ENCODE results near the gene KCNIP1. TPM values are rescaled to one million over a fixed set of nuclear protein-coding genes. Genes with fewer than 3 reads are reported as not detected.

The KCNIP1 gene
- total and polyA plus RNA-seq, 10 of the 15 experiments (the other 5 are each of a cell fraction or from before 2014, with no cell fraction given): not detected

DNA sequence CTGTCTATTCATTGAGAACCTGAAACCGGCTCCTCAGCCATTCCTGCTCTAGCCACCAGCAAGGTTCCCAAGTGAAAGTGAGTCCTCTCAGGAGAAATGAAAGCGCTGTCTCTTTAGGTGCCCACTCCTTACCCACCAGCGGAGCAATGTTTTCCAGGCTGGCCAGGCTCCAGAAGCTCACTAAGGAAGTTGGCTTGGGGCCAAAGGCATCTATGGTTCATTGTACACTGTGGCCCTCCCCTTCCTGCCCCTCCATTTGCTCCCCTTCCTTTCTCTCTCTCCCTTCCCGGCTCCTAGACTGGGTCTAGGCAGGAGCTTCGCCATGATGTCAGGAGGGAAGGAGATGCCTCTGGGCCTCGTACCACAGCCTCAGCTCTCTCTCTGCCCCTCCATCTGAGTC lies 278.6 kb downstream of the KCNIP1 start (continued):
- TF ChIP-seq, protein P1, sequence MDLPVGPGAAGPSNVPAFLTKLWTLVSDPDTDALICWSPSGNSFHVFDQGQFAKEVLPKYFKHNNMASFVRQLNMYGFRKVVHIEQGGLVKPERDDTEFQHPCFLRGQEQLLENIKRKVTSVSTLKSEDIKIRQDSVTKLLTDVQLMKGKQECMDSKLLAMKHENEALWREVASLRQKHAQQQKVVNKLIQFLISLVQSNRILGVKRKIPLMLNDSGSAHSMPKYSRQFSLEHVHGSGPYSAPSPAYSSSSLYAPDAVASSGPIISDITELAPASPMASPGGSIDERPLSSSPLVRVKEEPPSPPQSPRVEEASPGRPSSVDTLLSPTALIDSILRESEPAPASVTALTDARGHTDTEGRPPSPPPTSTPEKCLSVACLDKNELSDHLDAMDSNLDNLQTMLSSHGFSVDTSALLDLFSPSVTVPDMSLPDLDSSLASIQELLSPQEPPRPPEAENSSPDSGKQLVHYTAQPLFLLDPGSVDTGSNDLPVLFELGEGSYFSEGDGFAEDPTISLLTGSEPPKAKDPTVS (IDR thresholded peaks at IDR 0.05; ENCODE audit: low read depth, low read length): no peak
- TF ChIP-seq MEF2A (IDR thresholded peaks at IDR 0.05; ENCODE audit: insufficient read depth, low read depth, low read length) (no peak), BMI1 (IDR thresholded peaks at IDR 0.05; ENCODE audit: borderline replicate concordance) (no peak), RAD21 (IDR thresholded peaks at IDR 0.05; ENCODE audit: insufficient read depth, low read depth, low read length) (no peak)

DNA sequence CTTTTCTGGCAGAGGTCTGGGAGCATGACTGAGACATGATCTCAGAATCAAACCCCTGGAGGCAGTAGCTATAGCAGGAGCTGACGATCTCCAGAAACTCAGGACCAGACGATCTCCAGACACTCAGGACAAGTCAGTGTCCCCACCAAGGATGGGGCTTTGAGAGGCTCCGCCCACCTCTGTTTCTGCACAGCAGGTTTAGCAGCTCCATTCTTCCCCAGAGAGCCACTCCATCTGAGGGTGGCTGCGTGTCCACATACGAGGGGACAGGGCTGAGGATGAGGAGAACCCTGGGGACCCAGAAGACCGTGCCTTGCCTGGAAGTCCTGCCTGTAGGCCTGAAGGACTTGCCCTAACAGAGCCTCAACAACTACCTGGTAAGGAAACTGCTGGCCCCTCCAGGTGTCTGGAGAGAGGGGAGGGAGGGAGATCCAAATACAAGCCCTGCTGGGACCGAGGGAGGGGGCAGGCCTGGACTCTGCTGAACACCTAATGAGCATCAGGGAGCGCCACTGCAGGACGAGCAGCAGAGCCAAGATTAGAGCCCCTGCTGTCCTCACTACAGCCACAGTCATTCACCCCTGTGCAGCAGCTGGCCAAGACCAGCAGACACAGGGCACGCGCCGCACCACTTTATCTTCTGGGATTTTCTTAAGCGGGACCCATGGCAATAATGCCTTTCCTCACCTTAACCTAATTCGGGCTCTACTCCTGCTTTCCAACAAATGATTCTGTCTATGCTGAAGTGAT lies 279.9 kb downstream of the KCNIP1 start, which contains the start of gene GABRP:
TSS of gene GABRP (plus strand) at position 228 of the 750 bp plus-strand sequence. CDS start 4,891 bp downstream, outside the sequence.
- no peak for DNase-seq (ENCODE audit: low read depth, low spot score)
- ChIA-PET CTCF (interaction anchor here (0.7 to 1.1 kb wide), 2 partner anchors 8 to 39 kb away, joined by 3 to 4 read pairs; no protein-coding TSS in a partner anchor), SMC1A (ENCODE audit: uncharacterized antibody, unreplicated experiment) (no interaction called here)
- TF ChIP-seq, protein P2, sequence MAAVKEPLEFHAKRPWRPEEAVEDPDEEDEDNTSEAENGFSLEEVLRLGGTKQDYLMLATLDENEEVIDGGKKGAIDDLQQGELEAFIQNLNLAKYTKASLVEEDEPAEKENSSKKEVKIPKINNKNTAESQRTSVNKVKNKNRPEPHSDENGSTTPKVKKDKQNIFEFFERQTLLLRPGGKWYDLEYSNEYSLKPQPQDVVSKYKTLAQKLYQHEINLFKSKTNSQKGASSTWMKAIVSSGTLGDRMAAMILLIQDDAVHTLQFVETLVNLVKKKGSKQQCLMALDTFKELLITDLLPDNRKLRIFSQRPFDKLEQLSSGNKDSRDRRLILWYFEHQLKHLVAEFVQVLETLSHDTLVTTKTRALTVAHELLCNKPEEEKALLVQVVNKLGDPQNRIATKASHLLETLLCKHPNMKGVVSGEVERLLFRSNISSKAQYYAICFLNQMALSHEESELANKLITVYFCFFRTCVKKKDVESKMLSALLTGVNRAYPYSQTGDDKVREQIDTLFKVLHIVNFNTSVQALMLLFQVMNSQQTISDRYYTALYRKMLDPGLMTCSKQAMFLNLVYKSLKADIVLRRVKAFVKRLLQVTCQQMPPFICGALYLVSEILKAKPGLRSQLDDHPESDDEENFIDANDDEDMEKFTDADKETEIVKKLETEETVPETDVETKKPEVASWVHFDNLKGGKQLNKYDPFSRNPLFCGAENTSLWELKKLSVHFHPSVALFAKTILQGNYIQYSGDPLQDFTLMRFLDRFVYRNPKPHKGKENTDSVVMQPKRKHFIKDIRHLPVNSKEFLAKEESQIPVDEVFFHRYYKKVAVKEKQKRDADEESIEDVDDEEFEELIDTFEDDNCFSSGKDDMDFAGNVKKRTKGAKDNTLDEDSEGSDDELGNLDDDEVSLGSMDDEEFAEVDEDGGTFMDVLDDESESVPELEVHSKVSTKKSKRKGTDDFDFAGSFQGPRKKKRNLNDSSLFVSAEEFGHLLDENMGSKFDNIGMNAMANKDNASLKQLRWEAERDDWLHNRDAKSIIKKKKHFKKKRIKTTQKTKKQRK (IDR thresholded peaks at IDR 0.05; ENCODE audit: low read depth, low read length): no peak
- no peak for TF ChIP-seq MEF2B (IDR thresholded peaks at IDR 0.05; ENCODE audit: partially characterized antibody, poor library complexity, severe bottlenecking)
- TF ChIP-seq, protein P3, sequence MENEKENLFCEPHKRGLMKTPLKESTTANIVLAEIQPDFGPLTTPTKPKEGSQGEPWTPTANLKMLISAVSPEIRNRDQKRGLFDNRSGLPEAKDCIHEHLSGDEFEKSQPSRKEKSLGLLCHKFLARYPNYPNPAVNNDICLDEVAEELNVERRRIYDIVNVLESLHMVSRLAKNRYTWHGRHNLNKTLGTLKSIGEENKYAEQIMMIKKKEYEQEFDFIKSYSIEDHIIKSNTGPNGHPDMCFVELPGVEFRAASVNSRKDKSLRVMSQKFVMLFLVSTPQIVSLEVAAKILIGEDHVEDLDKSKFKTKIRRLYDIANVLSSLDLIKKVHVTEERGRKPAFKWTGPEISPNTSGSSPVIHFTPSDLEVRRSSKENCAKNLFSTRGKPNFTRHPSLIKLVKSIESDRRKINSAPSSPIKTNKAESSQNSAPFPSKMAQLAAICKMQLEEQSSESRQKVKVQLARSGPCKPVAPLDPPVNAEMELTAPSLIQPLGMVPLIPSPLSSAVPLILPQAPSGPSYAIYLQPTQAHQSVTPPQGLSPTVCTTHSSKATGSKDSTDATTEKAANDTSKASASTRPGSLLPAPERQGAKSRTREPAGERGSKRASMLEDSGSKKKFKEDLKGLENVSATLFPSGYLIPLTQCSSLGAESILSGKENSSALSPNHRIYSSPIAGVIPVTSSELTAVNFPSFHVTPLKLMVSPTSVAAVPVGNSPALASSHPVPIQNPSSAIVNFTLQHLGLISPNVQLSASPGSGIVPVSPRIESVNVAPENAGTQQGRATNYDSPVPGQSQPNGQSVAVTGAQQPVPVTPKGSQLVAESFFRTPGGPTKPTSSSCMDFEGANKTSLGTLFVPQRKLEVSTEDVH (IDR thresholded peaks at IDR 0.05; ENCODE audit: low read depth, partially characterized antibody): no peak

More for the DNA sequence above, 279.9 kb downstream of the KCNIP1 start, which contains the start of gene GABRP:
- Histone ChIP-seq H3K27ac (ENCODE audit: control insufficient read depth, insufficient read depth) (no peak within 1 kb of the TSS), H3K4me2 (ENCODE audit: control insufficient read depth, insufficient read depth) (no peak within 1 kb of the TSS), H2AFZ (ENCODE audit: control insufficient read depth, low read depth, low read length) (no peak within 1 kb of the TSS), H3K79me2 (ENCODE audit: control insufficient read depth, insufficient read depth, low read length) (no peaks in the 10 kb centered on the region), H3K4me3 (no peak within 1 kb of the TSS), H3K9me3 (replicated peaks; ENCODE audit: control insufficient read depth, insufficient read depth, low read length) (no peaks in the 10 kb centered on the region), H3K4me1 (ENCODE audit: control insufficient read depth, insufficient read depth, low read length) (no peaks in the 10 kb centered on the region), H3K9ac (ENCODE audit: control insufficient read depth, insufficient read depth, low read length) (no peak within 1 kb of the TSS), H3K36me3 (ENCODE audit: control insufficient read depth in 2 of 2, insufficient read depth in 2 of 2, low read length in 1 of 2) (no peaks in the 10 kb centered on the region), H3K27me3 (replicated peaks in 1 of 2; ENCODE audit: control insufficient read depth in 2 of 2, insufficient read depth in 2 of 2, low read length in 1 of 2) (peaks cover 0 to 2% of the 10 kb centered on the region in 2 experiments; a peak in 2 of 4 replicates), H4K20me1 (ENCODE audit: control insufficient read depth, insufficient read depth) (no peaks in the 10 kb centered on the region)
- in situ Hi-C loops (cut with MboI): no loop called here
- intact Hi-C loops (cut with micrococcal nuclease; ENCODE audit: unreplicated experiment): no loop called here
- FAIRE-seq: no peak
- no peak for ATAC-seq
- RAD21 ChIA-PET (ENCODE audit: unreplicated experiment): interaction anchor here (0.6 kb wide), 1 partner anchor 114 kb away, joined by 5 read pairs; no protein-coding TSS in a partner anchor
- POLR2A ChIA-PET: no interaction called here
- no TSS peak for BruUV-seq (replicated peaks)
- WGBS (ENCODE audit: insufficient coverage, insufficient replicate concordance, low lambda C conversion rate, missing lambda C conversion rate): 38% methylated on average over 14 of the region's 14 CpGs

Measured in GM12878 (cell line).